Thyroid gland (tissue), 4 donors: Measurements from ENCODE around the gene KLHDC8A.

Experiments
- CTCF ChIP-seq, 6 experiments: fragments of 200-600 bp in 3 of 6; fragments of 450-650 bp in 3 of 6; sonication (generic) in 3 of 6; IDR thresholded peaks; one replicate each; pipeline ENCODE4 v1.5.1; 2016 to 2019; ENCODE audit warnings: antibody characterized with exemption in 6 of 6, mild to moderate bottlenecking in 2 of 6, inconsistent platforms in 1 of 6, moderate library complexity in 1 of 6
- POLR2A ChIP-seq, 2 donors: fragments of 450-650 bp; IDR thresholded peaks; one replicate each; pipeline ENCODE4 v1.6.1; 2017; ENCODE audit warnings: antibody characterized with exemption in 2 of 2, mild to moderate bottlenecking in 2 of 2, moderate library complexity in 1 of 2

- TF ChIP-seq CTCF (IDR thresholded peaks at IDR 0.05) = no peak
- no peak for TF ChIP-seq POLR2A (IDR thresholded peaks at IDR 0.05)
Measured at GRCh38 chr1:205376739-205377138, 20.0 kb upstream of the KLHDC8A start.
